Neural cell (in vitro differentiated cells): ENCODE data around the gene ABCA2. TPM values are rescaled to one million over a fixed set of nuclear protein-coding genes. Genes with fewer than 3 reads are reported as not detected.

Experiments
- H2AFZ ChIP-seq: fragments of 200-600, 300-800 bp; sonication (generic), shearing (Covaris generic); 2 replicates; pipeline ENCODE4 v1.6.0; 2014; ENCODE audit warnings: low read depth, mild to moderate bottlenecking, antibody characterized with exemption, low read length, moderate library complexity
- H3F3A ChIP-seq: fragments of 200-600 bp; shearing (Covaris generic); 2 replicates; pipeline ENCODE4 v1.6.1; 2016; ENCODE audit warnings: mild to moderate bottlenecking, moderate library complexity, mixed read lengths, antibody characterized with exemption, low read length; ENCODE audit not compliant: insufficient read depth, poor library complexity, severe bottlenecking
- H3K27ac ChIP-seq: fragments of 200-600, 300-800 bp; sonication (generic), shearing (Covaris generic); 2 replicates; pipeline ENCODE4 v1.5.1; 2014; ENCODE audit warnings: mild to moderate bottlenecking, low read length, moderate library complexity
- H3K27me3 ChIP-seq: fragments of 300-800, 200-600 bp; sonication (generic), shearing (Covaris generic); 2 replicates; pipeline ENCODE4 v1.6.0; 2014; ENCODE audit warnings: mild to moderate bottlenecking, low read depth, low read length, moderate library complexity; ENCODE audit not compliant: insufficient read depth
- H3K36me3 ChIP-seq: fragments of 300-800, 200-600 bp; sonication (generic), shearing (Covaris generic); 2 replicates; pipeline ENCODE4 v1.5.1; 2014; ENCODE audit warnings: mild to moderate bottlenecking, antibody characterized with exemption, low read length, moderate library complexity; ENCODE audit not compliant: insufficient read depth
- H3K4me2 ChIP-seq: fragments of 300-800, 200-600 bp; sonication (generic), shearing (Covaris generic); 2 replicates; pipeline ENCODE4 v1.6.0; 2014; ENCODE audit warnings: mild to moderate bottlenecking, low read length
- H3K4me3 ChIP-seq: fragments of 300-800, 200-600 bp; sonication (generic), shearing (Covaris generic); 2 replicates; pipeline ENCODE4 v1.5.1; 2014; ENCODE audit warnings: mild to moderate bottlenecking, low read length, moderate library complexity
- H3K79me2 ChIP-seq: fragments of 200-600 bp; shearing (Covaris generic); replicated peaks from 2 replicates; pipeline ENCODE4 v1.6.0; 2014; ENCODE audit warnings: mild to moderate bottlenecking, low read length, moderate library complexity; ENCODE audit not compliant: insufficient read depth
- H3K9ac ChIP-seq: fragments of 300-800, 200-600 bp; sonication (generic), shearing (Covaris generic); 2 replicates; pipeline ENCODE4 v1.6.1; 2016; ENCODE audit warnings: mild to moderate bottlenecking, low read length, mixed read lengths
- H3K9me2 ChIP-seq: fragments of 200-600 bp; shearing (Covaris generic); 2 replicates; pipeline ENCODE4 v1.6.1; 2016; ENCODE audit warnings: mild to moderate bottlenecking, low read length, mixed read lengths; ENCODE audit not compliant: insufficient read depth
- H3K9me3 ChIP-seq: fragments of 200-600, 300-800 bp; sonication (generic), shearing (Covaris generic); 2 replicates; pipeline ENCODE4 v1.6.1; 2016; ENCODE audit warnings: mild to moderate bottlenecking, mixed run types, low read length, moderate library complexity, mixed read lengths
- H4K20me1 ChIP-seq: fragments of 200-600 bp; shearing (Covaris generic); 2 replicates; pipeline ENCODE4 v1.6.1; 2016; ENCODE audit warnings: mild to moderate bottlenecking, mixed run types; ENCODE audit not compliant: insufficient read depth
- CTCF ChIP-seq: fragments of 450-650 bp; IDR thresholded peaks from 2 replicates; pipeline ENCODE4 v1.5.1; 2014; ENCODE audit warnings: antibody characterized with exemption, mild to moderate bottlenecking, moderate library complexity; ENCODE audit not compliant: poor library complexity, severe bottlenecking
- EP300 ChIP-seq: fragments of 450-650 bp; conservative IDR thresholded peaks from 2 replicates; pipeline ENCODE4 v1.6.1; 2014; ENCODE audit warnings: antibody characterized with exemption, mild to moderate bottlenecking, moderate library complexity; ENCODE audit not compliant: poor library complexity, severe bottlenecking
- EZH2 ChIP-seq: fragments of 200-600, 300-800 bp; shearing (Covaris generic), sonication (generic); IDR thresholded peaks from 2 replicates; pipeline ENCODE4 v1.6.1; 2014; ENCODE audit warnings: antibody characterized with exemption, low read length, borderline replicate concordance, mild to moderate bottlenecking; ENCODE audit not compliant: insufficient read depth, poor library complexity, severe bottlenecking
- MXI1 ChIP-seq: fragments of 450-650 bp; conservative IDR thresholded peaks from 2 replicates; pipeline ENCODE4 v1.6.1; 2014; ENCODE audit warnings: antibody characterized with exemption, mild to moderate bottlenecking; ENCODE audit not compliant: poor library complexity, severe bottlenecking
- POLR2AphosphoS5 ChIP-seq: IDR thresholded peaks from 2 replicates; pipeline ENCODE4 v1.6.1; 2012
- RAD21 ChIP-seq: fragments of 450-650 bp; conservative IDR thresholded peaks from 2 replicates; pipeline ENCODE4 v1.6.1; 2014; ENCODE audit warnings: antibody characterized with exemption, mild to moderate bottlenecking, moderate library complexity
- SMC3 ChIP-seq: fragments of 450-650 bp; conservative IDR thresholded peaks from 2 replicates; pipeline ENCODE4 v1.6.1; 2014; ENCODE audit warnings: antibody characterized with exemption, mild to moderate bottlenecking, moderate library complexity; ENCODE audit not compliant: poor library complexity
- TAF1 ChIP-seq: IDR thresholded peaks from 2 replicates; pipeline ENCODE4 v1.6.1; 2012; ENCODE audit warnings: low read depth
- polyA plus RNA-seq: library from polyadenylated mRNA; depleted of rRNA; stranded (reverse); fragments of >200 nt; gene quantifications from 2 replicates; pipeline ENCODE4 v1.2.3, GENCODE V29; 2014
- TF ChIP-seq, protein P1 (sequence below): IDR thresholded peaks from 2 replicates; pipeline ENCODE4 v1.6.1; 2012; ENCODE audit warnings: borderline replicate concordance

Gene ABCA2
- polyA plus RNA-seq, 1 donor from 2014 or later: 30.6 TPM

GRCh38 chr9:137020771-137021567 lies 7.1 kb downstream of the ABCA2 start:
- H3K36me3 ChIP-seq: peaks cover 7% of the 10 kb centered on the region
- H3K4me3 ChIP-seq: no peak overlapping the region
- no peaks in the 10 kb centered on the region for H3K9me2 ChIP-seq
- no peak overlapping the region for H2AFZ ChIP-seq
- no peak overlapping the region for H3K27ac ChIP-seq
- H3K27me3 ChIP-seq: no peaks in the 10 kb centered on the region
- TF ChIP-seq SMC3 (no peak), EZH2 (no peak), RAD21 (no peak), POLR2AphosphoS5 (no peak), MXI1 (no peak), EP300 (no peak), TAF1 (no peak), CTCF (no peak)
- TF ChIP-seq, protein P1, sequence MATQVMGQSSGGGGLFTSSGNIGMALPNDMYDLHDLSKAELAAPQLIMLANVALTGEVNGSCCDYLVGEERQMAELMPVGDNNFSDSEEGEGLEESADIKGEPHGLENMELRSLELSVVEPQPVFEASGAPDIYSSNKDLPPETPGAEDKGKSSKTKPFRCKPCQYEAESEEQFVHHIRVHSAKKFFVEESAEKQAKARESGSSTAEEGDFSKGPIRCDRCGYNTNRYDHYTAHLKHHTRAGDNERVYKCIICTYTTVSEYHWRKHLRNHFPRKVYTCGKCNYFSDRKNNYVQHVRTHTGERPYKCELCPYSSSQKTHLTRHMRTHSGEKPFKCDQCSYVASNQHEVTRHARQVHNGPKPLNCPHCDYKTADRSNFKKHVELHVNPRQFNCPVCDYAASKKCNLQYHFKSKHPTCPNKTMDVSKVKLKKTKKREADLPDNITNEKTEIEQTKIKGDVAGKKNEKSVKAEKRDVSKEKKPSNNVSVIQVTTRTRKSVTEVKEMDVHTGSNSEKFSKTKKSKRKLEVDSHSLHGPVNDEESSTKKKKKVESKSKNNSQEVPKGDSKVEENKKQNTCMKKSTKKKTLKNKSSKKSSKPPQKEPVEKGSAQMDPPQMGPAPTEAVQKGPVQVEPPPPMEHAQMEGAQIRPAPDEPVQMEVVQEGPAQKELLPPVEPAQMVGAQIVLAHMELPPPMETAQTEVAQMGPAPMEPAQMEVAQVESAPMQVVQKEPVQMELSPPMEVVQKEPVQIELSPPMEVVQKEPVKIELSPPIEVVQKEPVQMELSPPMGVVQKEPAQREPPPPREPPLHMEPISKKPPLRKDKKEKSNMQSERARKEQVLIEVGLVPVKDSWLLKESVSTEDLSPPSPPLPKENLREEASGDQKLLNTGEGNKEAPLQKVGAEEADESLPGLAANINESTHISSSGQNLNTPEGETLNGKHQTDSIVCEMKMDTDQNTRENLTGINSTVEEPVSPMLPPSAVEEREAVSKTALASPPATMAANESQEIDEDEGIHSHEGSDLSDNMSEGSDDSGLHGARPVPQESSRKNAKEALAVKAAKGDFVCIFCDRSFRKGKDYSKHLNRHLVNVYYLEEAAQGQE: no peak
- no peak overlapping the region for H3K4me2 ChIP-seq
- H3F3A ChIP-seq: no peaks in the 10 kb centered on the region
- no peak overlapping the region for H3K9ac ChIP-seq
- no peaks in the 10 kb centered on the region for H4K20me1 ChIP-seq
- no peaks in the 10 kb centered on the region for H3K79me2 ChIP-seq
- no peaks in the 10 kb centered on the region for H3K9me3 ChIP-seq

DNA sequence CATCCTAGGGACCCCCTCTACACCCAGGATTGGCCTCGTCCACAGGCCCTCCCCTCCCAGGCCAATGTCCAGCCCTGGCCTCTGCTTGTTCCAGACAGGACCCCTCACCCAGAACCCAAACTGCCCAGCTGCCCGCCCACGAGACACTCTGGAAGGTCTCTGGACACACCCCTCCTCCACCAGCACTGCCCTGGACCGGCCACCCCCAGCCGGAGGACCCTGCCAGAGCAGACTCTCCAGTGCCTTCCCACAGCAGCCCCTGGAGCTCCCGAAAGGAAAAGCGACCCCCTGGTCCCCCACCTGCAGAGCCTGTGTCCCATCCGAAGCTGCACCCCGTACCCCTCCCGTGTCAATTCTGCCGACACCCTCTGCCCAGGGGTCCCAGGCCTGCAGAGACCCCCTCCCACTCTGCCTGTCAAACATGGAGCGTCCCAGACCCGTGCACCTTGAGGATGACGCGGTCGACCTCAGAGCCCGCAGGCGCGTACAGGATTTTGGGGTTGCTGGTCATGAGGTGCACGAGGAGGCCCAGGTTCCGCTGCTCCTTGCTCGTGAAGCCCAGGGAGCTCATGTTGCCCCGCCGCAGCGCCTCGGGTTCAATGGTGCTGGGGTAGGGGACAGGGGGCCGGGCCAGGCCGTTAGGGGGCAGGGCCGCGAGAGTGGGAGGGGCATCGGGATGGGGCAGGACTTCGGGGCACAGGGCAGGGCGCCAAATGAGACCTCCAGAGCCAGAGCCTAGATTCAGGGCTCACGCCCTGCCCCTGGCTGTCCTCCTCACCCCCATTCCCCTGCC lies 8.0 kb downstream of the ABCA2 start:
- Histone ChIP-seq H3F3A (no peaks in the 10 kb centered on the region), H3K4me2 (no peak overlapping the region), H3K9me2 (no peaks in the 10 kb centered on the region), H3K4me3 (no peak overlapping the region), H3K9me3 (no peaks in the 10 kb centered on the region), H3K79me2 (no peaks in the 10 kb centered on the region), H4K20me1 (no peaks in the 10 kb centered on the region), H3K9ac (no peak overlapping the region), H3K27me3 (no peaks in the 10 kb centered on the region), H2AFZ (no peak overlapping the region), H3K36me3 (peaks cover 7% of the 10 kb centered on the region), H3K27ac (no peak overlapping the region)
- TF ChIP-seq SMC3 (no peak), CTCF (no peak), EZH2 (no peak), EP300 (no peak), TAF1 (no peak), MXI1 (no peak), RAD21 (no peak), POLR2AphosphoS5 (no peak)
- TF ChIP-seq, protein P1: no peak
